Nucleus accumbens (tissue), 56 donors: Measurements from ENCODE around the gene FAM117B.
"Not testable (repeated sequence)": the region's sequence is repeated elsewhere in the genome, so short reads cannot be mapped to it uniquely, and the experiment has no call there.

Source experiments
- DNase-seq, 56 donors: peaks; one replicate each; lab custom pipeline; 2025; lab: John Stamatoyannopoulos, UW

The FAM117B gene

DNA sequence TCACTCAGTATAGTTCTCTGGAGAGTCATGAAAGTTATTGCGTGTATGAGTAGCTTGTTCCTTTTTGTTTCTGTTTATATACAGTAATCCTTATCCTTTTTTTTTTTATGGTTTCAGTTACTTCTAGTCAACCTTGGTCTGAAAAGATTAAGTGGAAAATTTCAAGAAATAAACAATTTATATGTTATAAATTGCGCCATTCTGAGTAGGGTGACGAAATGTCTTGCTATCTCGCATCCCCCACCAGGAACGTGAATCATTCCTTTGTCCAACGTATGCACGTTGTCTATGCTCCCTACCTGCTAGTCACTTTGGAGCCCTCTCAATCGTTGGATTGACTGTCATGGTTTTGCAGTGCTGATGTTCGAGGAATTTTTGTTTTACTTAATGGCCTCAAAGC is 60.4 kb downstream of the FAM117B start:
- DNase-seq, result no peak

DNA sequence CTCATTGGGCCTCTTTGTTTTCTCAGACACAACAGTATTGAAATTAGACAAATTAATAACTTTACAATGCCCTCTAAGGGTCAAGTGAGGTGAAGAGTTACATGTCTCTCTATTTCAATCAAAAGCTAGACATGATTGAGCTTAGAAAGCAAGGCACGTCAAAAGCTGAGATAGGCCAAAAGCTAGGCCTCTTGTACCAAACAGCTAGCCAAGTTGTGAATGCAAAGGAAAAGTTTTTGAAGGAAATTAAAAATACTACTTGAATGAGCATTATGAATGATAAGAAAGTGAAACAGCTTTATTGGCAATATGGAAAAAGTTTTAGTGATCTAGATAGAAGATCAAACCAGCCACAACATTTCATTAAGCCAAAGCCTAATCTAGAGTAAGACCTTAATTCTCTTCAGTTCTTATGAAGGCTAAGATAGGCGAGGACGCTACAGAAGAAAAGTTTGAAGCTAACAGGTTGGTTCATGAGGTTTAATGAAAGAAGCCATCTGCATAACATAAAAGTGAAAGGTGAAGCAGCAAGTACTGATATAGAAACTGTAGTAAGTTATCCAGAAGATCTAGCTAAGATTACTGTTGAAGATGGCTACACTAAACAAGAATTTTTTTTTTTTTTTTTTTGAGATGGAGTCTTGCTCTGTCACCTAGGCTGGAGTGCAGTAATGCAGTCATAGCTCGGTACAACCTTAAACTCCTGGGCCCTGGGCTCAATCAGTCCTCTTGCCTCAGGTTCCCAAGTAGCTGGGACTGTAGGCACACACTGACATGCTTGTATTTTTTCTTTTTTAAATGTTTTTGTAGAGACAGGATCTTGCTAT is 65.5 kb downstream of the FAM117B start:
- no peak for DNase-seq

DNA sequence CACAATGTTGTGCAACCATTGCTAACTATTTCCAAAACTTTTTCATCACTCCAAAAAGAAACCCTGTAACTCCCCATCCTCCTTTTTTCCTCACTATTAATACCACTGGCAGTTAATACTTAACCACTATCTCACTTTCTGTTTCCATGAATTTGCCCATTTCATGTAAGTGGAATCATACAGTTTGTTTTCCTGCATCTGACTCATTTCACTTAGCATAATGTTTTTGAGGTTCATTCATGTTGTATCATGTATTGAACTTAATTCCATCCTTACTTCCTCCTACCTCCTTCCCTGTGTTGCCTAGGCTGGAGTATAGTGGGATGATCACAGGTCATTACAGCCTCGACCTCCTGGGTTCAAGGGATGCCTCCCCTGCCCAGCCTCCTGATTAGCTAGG is 68.3 kb downstream of the FAM117B start:
- no peak for DNase-seq

DNA sequence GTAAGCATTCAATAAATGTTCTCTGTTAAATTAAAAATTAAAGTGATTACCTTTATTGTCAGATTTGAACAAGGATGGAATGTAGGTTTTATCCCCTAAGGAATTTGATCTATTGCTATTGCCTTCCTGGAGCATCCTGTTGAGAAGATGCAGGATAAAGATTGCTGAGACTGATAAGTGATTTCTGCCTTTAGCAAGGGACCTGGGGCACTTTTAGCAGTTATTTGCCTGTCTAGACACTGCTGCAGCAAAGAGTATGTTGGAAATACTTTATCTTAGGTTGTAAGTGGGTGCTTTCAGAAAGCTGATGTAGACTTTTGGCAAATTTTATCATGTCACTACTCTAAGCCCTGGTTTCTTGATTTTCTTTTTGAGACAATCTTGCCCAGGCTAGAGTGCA is 69.5 kb downstream of the FAM117B start:
- no peak for DNase-seq

DNA sequence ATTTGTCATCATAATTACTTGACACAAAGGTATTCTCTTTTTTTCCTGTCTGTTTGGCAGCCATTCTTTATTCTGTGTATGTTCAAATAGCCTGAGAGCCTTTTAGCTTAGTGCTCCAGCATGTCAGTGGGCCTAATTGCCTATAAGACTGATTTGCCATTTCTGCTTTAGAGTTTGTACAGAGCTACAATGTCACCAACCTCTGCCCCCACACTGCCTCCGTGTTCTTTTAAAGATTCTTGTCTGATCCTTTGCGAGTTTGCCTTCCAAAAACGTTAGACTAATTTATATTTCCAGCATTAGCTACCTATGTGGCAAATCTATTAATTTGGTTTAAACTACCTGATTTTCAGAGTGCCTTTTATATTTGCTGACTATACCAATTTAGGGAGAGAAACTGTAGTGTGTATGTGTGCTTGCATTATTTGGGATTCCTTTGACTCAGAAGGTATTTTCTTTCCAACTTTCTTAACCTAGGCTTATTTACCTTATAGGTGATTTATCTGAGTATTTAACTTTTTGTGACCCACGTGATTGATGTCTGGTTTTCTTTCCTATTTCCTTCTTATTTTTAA is 70.8 kb downstream of the FAM117B start:
- peak in 7 of 56 donors; percentile 0 to 25 (median 4) for DNase-seq

DNA sequence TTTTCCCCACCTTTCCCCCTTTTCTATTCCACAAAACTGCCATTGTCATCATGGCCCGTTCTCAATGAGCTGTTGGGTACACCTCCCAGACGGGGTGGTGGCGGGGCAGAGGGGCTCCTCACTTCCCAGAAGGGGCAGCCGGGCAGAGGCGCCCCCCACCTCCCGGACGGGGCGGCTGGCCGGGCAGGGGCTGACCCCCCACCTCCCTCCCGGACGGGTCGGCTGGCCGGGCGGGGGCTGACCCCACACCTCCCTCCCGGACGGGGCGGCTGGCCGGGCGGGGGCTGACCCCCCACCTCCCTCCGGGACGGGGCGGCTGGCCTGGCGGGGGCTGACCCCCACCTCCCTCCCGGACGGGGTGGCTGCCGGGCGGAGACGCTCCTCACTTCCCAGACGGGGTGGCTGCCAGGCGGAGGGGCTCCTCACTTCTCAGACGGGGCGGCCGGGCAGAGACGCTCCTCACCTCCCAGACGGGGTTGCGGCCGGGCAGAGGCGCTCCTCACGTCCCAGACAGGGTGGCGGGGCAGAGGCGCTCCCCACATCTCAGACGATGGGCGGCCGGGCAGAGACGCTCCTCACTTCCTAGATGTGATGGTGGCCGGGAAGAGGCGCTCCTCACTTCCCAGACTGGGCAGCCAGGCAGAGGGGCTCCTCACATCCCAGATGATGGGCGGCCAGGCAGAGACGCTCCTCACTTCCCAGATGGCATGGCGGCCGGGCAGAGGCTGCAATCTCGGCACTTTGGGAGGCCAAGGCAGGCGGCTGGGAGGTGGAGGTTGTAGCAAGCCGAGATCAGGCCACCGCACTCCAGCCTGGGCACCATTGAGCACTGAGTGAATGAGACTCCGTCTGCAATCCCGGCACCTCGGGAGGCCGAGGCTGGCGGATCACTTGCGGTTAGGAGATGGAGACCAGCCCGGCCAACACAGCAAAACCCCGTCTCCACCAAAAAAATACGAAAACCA is 80.5 kb downstream of the FAM117B start:
- not testable (repeated sequence) for DNase-seq

DNA sequence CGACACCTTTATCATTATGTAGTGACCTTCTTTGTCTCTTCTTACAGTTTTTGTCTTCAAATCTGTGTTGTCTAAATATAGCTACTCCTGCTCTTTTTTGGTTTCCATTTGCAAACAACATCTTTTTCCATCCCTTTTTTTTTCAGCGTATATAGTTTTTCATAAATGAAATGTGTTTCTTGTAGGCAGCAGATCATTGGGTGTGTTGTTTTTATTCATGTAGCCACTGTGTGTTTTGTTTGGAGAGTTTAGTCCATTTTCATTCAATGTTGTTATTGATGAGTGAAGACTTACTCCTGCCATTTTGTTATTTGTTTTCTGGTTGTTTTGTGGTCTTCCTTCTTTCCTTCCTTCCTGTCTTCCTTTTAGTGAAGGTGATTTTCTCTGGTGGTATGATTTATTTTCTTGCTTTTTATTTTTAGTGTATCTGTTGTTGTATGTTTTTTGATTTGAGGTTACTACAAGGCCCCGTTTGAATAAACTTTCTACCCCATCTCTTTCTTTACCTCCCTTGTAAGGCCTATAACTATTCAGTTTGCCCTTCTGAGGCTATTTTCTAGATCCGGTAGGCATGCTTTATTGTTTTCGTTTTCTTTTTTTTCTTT is 81.4 kb downstream of the FAM117B start:
- no peak for DNase-seq

DNA sequence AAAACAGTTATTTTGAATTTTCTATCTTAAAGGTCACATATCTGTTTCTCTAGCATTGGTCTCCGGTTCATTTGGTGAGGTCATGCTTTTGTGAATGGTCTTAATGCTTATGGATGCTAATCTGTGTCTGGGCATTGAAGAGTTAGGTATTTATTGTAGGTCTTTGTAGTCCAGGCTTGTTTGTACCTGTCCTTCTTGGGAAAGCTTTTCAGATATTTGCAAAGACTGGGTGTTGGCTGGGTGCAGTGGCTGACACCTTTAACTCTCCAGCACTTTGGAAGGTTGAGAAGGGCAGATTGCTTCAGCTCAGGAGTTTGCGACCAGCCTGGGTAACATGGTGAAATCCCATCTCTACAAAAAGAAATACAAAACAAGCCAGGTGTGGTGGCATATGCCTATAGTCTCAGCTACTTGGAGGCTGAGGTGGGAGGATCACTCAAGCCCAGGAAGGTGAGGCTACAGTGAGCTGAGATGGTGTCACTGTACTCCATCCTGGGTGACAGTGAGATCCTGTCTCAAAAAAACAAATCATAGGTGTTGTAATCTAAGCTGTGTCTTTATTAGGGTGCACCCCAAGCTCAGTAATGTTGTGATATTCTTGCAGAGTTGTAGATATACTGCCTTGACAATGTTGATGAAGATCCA is 82.3 kb downstream of the FAM117B start:
- no peak for DNase-seq

DNA sequence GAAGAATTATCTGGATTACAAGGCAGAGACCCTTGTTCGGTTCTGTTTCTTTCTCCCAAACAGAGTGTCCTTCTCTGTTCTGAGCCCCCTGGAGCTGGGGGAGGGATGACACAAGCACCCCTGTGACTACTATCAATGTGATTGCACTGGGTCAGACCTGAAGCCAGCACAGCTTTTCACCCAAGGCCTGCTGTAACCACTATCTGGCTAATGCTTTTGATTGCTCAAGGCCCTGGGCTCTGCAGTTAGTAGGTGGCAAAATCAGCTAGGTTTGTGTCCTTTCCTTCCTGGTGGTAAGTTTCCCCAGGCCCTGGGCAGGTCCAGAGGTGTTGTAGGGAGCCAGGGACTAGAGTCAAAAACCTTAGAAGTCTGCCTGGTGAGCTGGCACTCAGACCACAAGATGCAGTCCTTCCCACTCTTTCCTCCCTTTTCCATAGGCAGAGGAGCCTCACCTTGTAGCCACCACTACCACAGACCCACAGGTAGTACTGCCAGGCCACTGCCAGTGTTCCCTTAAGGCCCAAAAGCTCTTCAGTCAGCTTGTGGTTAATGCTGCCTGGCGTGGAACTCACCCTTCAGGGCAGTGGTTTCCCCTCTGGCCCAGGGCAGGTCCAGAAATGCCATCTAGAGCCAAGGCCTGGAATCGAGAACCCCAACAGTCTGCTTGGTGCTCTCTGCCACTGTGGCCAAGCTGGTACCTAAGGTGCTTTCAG is 83.0 kb downstream of the FAM117B start:
- no peak for DNase-seq

DNA sequence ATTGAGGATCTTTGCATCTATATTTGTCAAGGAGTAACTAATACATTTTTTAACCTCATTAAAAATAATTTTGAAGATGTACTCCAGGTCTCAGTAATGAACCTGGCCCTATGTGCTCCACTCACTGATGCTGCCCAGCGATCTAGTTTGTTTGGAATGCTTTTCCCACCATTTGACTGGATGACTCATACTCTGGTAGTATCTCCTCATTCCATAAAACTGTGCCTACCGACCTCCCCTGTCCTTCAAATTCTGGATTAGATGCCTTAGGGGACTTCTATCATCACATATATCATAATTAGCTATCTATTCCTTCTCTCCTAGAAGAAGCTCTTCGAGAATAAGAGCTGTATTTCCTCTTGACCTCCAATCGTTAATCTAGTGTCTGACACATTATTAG is 83.8 kb downstream of the FAM117B start:
- no peak for DNase-seq

DNA sequence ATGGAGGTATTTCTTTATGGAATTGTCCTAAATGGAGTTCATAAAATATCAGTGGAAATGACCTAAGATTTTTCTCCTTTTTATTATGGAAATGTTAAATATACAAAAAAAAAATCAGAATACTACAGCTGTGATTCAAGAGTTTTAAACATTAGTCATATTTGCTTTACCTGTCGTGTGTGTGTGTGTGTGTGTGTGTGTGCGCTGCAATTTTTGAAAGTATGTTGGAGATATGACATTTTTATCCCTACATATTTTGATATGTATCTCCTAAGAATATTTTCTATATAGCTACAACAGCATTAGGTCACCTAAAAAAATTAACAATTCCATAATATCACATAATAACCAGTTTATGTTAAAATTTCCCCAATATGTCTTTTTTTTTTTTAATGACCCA is 85.5 kb downstream of the FAM117B start:
- no peak for DNase-seq

DNA sequence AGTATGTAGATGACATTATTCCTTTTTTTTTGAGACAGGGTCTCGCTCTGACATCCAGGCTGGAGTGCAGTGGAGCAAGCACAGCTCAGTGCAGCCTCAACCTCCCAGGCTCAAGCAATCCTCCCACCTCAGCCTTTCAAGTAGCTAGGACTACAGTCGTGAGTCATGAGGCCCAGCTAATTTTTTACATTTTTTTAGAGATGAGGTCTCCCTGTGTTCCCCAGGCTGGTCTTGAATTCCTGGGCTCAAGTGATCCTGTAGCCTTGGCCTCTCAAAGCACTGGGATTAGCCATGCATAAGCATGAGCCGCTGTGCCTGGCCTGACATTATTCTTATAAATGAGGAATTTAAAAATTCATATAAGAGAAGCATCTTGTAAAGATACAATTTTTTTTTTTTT is 86.9 kb downstream of the FAM117B start:
- DNase-seq, result no peak

DNA sequence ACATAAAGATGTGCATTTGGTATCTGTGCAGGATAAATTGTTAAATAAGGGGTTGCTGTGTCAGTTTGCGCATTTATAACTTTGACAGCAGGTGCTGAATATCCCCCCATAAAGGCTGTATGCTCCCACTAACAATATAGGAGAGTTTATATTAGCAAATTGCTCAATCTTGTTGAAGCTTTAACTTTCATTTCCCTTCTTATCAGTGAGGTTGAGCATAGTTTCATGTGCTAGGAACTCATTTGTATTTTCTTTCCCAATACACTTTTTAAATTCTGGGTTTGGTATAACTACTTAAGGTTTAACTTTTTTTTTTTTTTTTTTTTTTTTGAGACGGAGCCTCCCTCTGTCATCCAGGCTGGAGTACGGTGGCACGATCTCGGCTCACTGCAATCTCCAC is 89.0 kb downstream of the FAM117B start:
- DNase-seq, result no peak

DNA sequence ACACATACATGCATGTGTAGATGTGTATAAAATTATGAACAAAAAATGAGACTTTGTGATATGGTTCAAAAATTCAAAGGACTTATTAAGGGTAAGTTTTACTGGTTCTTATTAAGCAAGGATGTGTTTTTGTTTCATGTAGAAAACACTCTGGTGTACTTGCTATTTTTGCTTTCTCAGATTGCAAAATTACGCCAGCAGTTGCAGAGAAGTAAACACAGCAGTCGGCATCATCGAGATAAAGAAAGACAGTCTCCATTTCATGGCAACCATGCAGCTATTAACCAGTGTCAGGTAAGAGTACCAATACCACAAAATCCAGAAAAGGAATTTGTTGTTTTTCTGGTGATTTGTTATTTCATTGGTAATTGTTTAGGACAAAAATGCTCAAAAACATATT is 91.3 kb downstream of the FAM117B start:
- no peak for DNase-seq

DNA sequence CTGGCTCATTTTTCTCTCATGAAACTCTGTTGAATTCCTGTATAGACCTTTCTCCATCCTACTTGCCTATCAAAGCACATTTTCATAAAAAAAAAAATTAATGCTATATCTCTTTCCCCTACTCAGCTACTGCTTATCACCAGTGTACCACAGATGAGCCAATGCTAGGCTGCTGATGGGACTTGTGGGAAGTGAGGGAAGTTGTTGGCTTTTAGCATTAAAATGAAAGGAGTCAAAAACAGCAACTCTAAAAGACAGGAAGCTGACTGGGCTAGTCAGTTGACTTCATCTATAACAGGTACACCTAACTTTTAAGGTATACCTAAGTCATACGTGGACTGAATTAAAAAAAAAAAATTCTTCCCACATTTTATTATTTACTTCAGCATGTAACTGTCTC is 102.1 kb downstream of the FAM117B start:
- no peak for DNase-seq

DNA sequence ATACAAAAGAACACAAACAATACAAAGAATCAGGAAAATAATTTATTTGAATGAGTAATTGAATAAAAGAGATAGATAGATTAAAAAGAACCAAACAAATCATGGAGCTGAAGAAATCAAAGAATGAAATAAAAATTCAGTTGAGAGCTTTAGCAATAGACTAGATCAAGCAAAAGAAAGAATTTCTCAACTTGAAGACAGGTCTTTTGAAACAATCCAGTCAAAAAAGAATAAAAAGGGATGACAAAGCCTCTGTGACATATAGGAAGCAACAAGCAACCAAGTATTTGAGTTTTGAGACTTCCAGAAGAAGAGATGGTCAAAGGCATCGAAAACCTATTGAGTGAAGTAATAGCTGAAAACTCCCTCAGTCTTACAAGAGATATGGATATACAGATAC is 108.8 kb downstream of the FAM117B start:
- no peak for DNase-seq

DNA sequence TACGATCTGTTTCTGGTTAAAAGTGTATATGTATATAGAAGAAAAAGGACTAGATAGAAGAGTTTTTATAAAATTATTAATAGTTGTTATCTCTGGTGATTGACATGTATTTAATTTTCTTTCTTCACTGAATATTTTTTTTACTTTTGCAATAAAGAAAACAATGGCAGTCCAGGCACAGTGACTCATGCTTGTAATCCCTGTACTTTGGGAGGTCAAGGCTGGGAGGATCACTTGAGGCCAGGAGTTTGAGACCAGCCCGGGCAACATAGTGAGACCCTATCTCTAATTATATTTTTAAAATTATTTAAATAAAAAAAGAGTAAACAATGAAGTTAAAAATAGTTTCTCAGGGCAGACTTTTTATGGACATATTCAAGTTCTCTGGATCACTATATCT is 114.7 kb downstream of the FAM117B start:
- no peak for DNase-seq

DNA sequence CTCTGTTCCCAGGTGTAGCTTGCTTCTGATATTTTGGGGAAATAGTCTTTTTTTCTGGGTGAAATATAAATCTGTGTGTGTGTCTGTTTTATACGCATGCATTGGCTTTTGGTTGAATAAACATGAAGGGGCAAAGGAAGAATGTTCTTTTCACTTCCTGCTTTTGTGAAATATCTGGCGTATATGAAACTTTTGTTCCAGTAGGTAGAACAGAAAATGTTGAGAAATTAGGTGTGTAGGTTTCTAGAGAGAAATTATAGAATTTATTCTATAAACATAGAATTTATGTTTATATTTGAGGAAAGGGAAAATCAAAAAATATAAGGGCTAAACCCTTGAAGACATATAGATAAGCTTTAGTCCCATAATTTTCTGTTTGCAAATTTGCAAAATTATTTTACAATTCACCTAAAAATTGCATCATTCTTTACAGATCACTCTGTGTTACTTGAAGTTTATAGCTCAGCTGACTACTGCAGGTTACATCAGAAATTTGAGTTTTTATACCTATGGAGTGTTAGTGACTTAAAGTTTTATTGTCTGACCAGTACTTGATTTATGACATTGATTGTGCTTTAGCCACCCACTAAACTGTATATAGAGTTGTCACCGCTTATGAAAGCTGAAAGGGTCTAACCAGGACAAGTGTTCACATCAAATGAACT is 116.1 kb downstream of the FAM117B start:
- no peak for DNase-seq

DNA sequence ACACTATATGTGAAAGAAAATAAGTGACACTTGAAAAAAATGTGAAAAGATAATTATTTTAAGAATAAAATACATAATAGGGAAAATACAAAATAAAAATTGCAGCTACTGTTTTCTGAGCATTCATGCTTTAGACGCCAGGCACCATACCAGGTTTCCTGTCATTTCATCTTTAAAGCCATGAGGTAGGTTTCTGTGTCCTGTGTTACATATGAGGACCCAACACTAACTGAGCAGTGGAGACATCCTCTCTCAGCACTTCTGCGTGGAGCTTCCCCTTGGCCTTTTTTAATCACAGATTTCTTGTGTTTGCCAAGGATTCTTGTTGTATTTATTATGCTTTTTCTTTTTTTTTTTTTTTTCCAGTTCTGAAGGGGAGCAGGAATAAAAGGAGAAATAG is 117.3 kb downstream of the FAM117B start:
- DNase-seq, result no peak
